Cerebellar nuclear complex (tissue), 1 donor: ENCODE results near the gene LMO4.

Experiments used
- DNase-seq, 2 experiments: peaks; one replicate each; lab custom pipeline; 2025; lab: John Stamatoyannopoulos, UW

The LMO4 gene

GRCh38 chr1:87327376-87328271 lies 1.1 kb upstream of the LMO4 start:
- DNase-seq, result no peak

DNA sequence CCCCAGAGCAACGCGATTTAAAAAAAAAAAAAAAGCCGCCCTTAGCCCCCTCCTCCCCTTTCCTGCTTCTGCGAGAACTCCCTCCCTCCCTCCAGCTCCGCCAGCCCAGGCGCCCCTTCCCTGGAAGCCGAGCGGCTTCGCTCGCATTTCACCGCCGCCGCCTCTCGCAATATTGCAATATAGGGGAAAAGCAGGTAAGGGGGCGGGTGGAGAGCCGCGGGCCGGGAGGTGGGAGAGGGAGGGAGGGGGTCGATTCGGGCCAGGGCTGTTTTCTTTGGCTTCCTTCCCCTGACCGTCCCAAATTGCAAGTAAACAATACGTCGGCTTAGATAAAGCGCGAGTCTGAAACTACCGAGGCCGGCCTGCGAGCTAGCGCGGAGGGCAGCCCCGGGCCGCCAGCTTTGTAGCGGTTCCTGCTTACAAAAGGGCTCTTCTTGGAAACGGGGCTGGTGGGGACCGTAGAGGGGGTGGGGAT lies 408 bp downstream of the LMO4 start:
- no peak for DNase-seq

DNA sequence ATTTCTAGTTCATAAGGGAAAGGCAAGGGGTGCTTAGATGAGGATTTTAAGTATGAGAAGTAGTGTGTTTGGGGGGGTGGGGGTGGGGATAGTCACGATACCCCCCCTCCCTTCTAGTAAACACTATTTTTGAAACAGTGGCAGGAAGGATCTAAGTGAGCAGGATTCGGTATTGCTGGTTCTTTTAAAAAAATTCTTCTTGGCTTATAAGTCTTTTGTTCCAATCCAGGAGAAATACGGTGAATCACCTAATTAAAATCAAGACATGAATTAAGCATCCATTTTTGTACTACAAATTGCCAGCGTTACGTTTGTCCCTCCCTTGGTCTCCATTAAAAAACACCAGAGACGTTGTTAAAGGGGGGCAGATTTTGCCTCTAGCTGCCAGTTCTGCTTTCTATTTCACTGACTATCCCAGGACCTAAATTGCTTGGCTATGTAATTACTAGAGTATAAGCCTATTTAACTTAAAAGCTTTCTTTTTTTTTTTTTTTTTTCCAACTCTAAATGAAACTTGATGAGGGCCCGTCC lies 911 bp downstream of the LMO4 start:
- DNase-seq, result no peak

DNA sequence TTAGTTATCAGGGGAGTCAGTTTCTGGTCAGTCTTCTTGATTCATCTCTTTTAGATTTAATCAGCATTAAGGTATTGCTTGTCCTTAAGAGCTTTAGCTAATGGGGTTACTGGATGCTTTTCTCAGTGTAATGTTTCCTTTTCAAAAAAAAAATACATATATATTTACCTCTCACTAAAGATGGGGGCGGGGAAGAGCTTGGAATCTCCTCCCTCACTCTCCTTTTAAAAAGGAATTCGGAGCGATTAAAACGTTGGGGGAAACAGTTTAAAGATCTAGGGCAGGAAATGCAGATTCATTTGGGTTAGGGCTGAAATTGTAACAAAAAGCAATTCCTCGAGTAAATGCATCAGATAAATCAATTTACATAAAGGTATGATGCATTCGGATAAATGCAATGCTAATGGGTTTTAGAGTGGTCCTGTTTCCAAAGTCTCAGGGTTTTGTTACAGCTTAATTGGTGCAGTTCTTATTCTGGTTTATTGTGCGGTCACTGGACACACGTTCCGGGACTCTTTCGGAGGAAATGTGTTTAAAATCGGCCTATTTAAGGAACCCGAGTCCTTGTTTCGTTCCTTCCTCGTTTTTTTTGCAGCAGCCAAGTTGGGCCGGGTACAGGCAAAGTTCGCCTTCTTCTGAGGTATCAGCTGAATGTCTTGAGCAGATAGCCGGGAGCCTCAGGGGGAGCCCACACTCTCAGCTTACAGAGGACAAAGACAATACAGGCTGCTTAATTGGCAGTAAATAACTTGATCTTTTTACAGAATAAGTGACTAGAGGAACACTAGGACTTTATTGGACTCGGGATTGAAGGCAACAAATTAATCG lies 1.6 kb downstream of the LMO4 start:
- no peak for DNase-seq

DNA sequence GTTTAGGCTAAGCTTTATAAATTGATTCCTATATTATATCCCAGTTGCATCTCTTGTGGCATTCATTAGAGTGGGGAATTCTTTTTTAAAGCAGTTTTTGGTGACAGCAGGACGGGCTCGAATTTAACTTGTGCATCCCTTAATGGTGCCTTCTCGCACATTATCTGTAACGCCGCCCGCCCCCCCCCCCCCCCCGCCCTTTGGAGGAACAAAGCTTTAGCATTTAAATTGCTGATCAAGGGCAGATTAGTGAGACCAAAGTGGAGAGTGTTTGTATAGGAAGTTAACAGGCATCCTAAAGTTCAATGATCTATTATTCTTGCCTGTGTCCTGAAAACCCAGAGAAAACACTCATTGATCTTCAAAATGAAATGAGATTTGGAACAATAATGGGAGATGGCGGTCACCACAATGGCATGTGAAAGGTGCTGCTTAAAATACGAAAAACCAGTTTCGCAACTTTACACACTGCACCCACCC lies 2.2 kb downstream of the LMO4 start:
- no peak for DNase-seq

- no peak for DNase-seq
These were observed 2.9 kb downstream of the LMO4 start for GRCh38 chr1:87331365-87332241.

DNA sequence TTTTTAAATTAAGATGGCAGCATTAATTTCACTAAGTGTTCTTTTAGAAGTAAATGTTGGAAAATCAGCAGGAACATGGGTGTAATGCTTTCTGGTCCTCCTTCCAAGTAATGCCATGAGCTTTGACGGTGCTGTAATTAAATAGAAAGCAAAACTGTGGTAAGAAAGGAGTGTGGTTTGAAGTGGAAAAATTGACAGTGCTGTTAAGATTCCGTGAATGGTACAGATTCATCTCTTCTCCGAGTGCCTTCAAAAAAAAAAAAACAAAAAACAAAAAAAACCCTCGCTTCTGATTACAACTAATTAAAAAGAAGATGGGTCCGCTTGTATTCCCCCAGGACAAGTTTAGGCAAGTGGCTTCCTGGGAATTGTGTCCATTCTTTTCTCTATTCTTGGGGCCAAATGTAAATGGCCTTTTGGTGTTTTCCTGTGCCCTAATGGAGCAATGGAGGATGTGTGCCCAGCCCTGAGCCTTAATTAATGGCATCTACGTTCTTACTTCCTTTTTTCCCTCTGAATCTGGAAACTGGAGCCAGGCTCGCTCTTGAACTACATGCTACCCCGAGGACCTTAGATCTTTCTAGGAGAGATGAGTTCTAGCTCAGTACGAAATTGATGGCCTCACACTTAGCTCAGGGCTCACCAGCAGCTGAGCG lies 5.1 kb downstream of the LMO4 start:
- no peak for DNase-seq

DNA sequence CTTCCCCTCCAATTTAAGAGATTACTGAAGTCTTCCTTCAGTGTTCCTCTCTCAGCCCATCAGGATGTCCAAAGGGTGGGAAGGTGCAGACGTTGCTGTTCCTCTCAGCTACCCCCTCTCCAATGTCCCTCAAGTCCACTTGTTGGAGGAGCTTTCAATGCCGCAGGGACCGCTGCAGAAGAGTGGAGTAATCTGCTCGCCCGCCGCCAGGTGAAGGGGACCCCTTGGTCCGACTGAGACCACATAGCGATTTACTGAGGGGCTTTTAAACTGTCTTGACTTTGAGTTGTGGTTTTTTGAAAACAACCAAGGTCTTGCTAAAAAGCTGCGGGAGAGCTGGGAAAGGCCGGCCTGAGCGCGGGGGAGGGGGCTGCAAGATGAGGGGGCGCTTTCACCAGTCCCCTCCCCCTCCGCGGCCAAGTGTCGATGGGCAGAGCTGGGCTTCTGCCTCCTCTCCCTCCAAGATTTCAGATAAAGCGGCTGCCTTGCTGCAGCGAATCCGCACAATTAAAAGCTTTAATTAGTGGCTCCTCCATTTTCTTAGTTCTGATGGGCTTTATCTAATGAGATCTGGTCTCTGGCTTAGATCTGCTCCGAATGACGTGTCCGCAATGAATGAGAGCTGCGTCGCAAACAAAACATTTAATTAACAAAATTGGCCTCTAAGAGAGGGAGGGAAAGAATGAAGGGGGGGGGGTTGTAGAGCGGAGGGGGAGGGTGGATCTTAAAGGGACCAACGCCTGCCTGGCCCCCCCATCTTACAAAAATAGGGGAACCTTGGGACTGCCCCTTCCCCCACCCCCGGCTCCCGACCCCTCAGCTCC lies 5.9 kb downstream of the LMO4 start:
- DNase-seq, result no peak

- no peak for DNase-seq
These were observed 6.7 kb downstream of the LMO4 start for GRCh38 chr1:87335175-87335884.

GRCh38 chr1:87336623-87337067 lies 8.0 kb downstream of the LMO4 start:
- DNase-seq, result no peak

DNA sequence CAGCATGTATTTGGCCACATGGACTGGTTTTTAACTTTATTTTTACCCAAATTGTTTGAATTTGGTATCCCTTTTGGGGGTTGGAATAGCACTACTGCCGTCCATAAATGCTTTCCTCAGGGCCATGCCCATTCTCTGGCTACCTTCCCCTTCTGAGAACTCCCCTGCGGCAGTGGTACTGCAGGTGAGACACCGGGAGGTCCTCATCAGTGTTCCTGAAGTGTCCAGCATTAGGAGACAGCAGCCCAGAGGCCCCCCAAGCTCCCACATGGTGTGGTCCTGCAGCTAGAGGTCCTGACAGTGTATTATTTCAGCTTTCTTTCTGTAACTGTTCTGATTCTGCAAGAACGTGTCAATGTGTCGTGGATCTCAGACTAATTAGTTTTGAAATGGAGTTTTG lies 8.9 kb downstream of the LMO4 start:
- DNase-seq, result no peak

DNA sequence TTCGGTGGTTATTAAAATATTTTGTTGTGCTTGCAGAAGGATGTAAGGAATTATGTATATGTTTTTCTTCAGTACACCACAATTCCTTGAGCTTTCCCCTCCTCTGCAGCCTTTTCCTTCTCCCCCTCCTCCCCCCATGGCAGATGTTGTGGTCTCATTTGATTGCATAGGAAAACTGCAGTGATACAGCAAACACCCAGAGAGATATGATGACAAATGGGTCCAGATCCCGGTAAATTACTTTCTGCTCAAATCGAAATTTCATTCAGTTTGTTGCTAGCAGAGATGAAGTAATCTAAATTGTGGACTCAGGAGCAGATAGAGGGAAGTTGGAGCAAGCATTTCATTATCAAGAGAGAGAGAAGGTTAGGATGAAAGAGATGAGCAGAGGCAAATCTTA lies 9.9 kb downstream of the LMO4 start:
- no peak for DNase-seq

DNA sequence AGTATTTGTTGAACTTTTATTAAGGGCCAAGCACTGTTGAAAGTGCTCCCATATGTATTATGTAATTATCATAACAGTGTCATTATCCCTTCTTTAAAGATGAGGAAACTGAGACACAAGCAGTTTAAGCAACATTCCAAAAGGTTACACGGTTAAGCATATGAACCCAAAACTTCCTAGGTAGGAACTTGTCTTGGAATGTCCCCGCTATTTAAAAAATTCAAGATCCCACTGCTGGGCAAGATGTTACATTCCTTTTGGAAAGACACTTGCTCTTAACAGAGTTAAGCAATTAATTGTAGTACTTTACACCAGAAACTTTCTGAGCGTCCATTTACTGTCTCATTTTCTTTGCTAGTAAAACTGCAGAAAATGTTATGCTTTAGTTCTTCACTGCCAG lies 15.6 kb downstream of the LMO4 start:
- no peak for DNase-seq

DNA sequence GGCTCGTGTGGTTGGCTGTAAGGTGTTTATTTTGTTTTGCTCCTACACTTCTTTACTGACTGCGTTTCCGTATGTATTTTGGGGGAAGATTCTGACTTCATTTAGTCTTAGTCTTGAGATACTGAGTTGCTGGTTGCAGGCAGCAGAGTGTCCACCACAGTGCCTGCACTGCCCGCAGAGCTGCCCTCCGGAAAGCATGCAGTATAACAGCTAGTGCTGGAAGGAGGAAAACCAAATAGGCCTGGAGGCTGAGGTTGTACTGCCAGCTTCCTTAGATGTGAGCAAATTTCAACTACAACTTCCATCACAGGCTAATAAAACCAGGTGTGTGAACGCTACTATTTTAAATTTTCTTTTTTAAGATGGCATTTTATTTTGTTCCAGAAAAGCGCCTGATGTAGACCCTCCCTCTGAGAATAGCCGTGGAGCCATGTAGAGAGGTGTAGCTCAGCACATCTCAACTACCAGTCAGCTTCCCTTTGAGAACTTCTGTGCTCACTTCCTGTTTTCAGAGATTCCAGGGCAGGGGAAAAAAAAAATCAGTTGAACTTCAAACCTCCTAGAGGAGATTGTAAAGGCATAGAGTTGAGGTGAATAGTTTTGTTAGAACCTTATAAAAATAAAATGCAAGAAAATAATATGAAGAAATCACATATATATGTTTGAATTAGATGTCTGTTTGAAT lies 17.6 kb downstream of the LMO4 start:
- DNase-seq, result no peak

GRCh38 chr1:87348341-87349019 lies 19.8 kb downstream of the LMO4 start:
- no peak for DNase-seq

GRCh38 chr1:87349036-87349435 lies 20.4 kb downstream of the LMO4 start:
- DNase-seq, result no peak

GRCh38 chr1:87355894-87356293 lies 27.2 kb downstream of the LMO4 start:
- no peak for DNase-seq

DNA sequence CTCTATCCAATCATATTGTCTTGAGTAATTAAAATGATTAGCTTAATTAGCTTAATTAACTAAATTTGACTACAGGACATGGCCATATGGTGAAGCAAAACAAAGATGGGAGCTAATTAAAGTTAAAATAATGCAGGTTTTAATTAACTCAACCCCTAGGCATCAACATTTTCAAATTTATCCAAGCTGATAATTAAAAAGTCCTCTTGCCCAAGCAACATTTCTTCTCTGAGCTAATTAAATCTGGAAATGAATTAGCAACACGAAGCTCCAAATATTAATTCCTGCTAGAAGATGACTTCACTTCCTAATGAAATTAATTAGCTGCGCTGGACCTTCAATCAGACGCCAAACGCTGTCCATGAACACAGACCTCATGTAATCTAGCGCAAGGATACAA lies 27.9 kb downstream of the LMO4 start:
- no peak for DNase-seq
